Measurements from ENCODE around the gene ETF1. TPM values are rescaled to one million over a fixed set of nuclear protein-coding genes. Genes with fewer than 3 reads are reported as not detected.

ETF1 gene
- total and polyA plus RNA-seq, 9 of the 15 experiments (the other 6 are each of a cell fraction or from before 2014, with no cell fraction given): 53.7 to 209 (median 164) TPM

- TF ChIP-seq, protein P1, sequence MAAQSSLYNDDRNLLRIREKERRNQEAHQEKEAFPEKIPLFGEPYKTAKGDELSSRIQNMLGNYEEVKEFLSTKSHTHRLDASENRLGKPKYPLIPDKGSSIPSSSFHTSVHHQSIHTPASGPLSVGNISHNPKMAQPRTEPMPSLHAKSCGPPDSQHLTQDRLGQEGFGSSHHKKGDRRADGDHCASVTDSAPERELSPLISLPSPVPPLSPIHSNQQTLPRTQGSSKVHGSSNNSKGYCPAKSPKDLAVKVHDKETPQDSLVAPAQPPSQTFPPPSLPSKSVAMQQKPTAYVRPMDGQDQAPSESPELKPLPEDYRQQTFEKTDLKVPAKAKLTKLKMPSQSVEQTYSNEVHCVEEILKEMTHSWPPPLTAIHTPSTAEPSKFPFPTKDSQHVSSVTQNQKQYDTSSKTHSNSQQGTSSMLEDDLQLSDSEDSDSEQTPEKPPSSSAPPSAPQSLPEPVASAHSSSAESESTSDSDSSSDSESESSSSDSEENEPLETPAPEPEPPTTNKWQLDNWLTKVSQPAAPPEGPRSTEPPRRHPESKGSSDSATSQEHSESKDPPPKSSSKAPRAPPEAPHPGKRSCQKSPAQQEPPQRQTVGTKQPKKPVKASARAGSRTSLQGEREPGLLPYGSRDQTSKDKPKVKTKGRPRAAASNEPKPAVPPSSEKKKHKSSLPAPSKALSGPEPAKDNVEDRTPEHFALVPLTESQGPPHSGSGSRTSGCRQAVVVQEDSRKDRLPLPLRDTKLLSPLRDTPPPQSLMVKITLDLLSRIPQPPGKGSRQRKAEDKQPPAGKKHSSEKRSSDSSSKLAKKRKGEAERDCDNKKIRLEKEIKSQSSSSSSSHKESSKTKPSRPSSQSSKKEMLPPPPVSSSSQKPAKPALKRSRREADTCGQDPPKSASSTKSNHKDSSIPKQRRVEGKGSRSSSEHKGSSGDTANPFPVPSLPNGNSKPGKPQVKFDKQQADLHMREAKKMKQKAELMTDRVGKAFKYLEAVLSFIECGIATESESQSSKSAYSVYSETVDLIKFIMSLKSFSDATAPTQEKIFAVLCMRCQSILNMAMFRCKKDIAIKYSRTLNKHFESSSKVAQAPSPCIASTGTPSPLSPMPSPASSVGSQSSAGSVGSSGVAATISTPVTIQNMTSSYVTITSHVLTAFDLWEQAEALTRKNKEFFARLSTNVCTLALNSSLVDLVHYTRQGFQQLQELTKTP (IDR thresholded peaks at IDR 0.05; ENCODE audit: low read depth in 1 of 2, partially characterized antibody in 2 of 2): peak in 1 of 2 experiments; percentile 4
- TF ChIP-seq JUNB (CRISPR knock-in tag; conservative IDR thresholded peaks at IDR 0.05) (no peak), TARDBP (IDR thresholded peaks at IDR 0.05) (no peak; the same call in 1 of the 2 replicates), NFE2L1 (tag; IDR thresholded peaks at IDR 0.05; ENCODE audit: borderline replicate concordance, low read depth) (no peak), TEAD1 (CRISPR knock-in tag; IDR thresholded peaks at IDR 0.05) (peak in 1 of 2 experiments; percentile 81; a peak in 3 of 4 replicates), ERF (CRISPR knock-in tag; IDR thresholded peaks at IDR 0.05) (no peak; the same call in 1 of the 2 replicates), FOSL1 (tag; conservative IDR thresholded peaks at IDR 0.05) (no peak), ELF4 (CRISPR knock-in tag; IDR thresholded peaks at IDR 0.05) (no peak), KLF6 (CRISPR knock-in tag; IDR thresholded peaks at IDR 0.05; ENCODE audit: borderline replicate concordance) (no peak), EWSR1 (IDR thresholded peaks at IDR 0.05; ENCODE audit: borderline replicate concordance, low read depth, partially characterized antibody) (peak; percentile 85), ETV1 (tag; conservative IDR thresholded peaks at IDR 0.05; ENCODE audit: low read depth) (no peak), SP1 (CRISPR knock-in tag; IDR thresholded peaks at IDR 0.05) (peak; percentile 84), GTF2E2 (tag; IDR thresholded peaks at IDR 0.05) (no peak), XRCC3 (IDR thresholded peaks at IDR 0.05) (no peak)
- TF ChIP-seq, protein P2, sequence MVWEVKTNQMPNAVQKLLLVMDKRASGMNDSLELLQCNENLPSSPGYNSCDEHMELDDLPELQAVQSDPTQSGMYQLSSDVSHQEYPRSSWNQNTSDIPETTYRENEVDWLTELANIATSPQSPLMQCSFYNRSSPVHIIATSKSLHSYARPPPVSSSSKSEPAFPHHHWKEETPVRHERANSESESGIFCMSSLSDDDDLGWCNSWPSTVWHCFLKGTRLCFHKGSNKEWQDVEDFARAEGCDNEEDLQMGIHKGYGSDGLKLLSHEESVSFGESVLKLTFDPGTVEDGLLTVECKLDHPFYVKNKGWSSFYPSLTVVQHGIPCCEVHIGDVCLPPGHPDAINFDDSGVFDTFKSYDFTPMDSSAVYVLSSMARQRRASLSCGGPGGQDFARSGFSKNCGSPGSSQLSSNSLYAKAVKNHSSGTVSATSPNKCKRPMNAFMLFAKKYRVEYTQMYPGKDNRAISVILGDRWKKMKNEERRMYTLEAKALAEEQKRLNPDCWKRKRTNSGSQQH (CRISPR knock-in tag; IDR thresholded peaks at IDR 0.05): peak; percentile 98
- TF ChIP-seq, protein P3, sequence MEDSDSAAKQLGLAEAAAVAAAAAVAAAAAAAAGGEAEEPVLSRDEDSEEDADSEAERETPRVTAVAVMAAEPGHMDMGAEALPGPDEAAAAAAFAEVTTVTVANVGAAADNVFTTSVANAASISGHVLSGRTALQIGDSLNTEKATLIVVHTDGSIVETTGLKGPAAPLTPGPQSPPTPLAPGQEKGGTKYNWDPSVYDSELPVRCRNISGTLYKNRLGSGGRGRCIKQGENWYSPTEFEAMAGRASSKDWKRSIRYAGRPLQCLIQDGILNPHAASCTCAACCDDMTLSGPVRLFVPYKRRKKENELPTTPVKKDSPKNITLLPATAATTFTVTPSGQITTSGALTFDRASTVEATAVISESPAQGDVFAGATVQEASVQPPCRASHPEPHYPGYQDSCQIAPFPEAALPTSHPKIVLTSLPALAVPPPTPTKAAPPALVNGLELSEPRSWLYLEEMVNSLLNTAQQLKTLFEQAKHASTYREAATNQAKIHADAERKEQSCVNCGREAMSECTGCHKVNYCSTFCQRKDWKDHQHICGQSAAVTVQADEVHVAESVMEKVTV (CRISPR knock-in tag; IDR thresholded peaks at IDR 0.05): no peak
- TF ChIP-seq, protein P4, sequence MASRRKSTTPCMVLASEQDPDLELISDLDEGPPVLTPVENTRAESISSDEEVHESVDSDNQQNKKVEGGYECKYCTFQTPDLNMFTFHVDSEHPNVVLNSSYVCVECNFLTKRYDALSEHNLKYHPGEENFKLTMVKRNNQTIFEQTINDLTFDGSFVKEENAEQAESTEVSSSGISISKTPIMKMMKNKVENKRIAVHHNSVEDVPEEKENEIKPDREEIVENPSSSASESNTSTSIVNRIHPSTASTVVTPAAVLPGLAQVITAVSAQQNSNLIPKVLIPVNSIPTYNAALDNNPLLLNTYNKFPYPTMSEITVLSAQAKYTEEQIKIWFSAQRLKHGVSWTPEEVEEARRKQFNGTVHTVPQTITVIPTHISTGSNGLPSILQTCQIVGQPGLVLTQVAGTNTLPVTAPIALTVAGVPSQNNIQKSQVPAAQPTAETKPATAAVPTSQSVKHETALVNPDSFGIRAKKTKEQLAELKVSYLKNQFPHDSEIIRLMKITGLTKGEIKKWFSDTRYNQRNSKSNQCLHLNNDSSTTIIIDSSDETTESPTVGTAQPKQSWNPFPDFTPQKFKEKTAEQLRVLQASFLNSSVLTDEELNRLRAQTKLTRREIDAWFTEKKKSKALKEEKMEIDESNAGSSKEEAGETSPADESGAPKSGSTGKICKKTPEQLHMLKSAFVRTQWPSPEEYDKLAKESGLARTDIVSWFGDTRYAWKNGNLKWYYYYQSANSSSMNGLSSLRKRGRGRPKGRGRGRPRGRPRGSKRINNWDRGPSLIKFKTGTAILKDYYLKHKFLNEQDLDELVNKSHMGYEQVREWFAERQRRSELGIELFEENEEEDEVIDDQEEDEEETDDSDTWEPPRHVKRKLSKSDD (conservative IDR thresholded peaks at IDR 0.05; ENCODE audit: low read length): no peak; the same call in 1 of the 2 replicates
These were observed 73.3 kb downstream of the ETF1 start (continued) for GRCh38 chr5:138469540-138470321.
